Measurements from ENCODE around the gene LRRC26. TPM values are rescaled to one million over a fixed set of nuclear protein-coding genes. Genes with fewer than 3 reads are reported as not detected.

Gene LRRC26
- total RNA-seq, 1 experiment from 2014 or later = 2.1 TPM

DNA sequence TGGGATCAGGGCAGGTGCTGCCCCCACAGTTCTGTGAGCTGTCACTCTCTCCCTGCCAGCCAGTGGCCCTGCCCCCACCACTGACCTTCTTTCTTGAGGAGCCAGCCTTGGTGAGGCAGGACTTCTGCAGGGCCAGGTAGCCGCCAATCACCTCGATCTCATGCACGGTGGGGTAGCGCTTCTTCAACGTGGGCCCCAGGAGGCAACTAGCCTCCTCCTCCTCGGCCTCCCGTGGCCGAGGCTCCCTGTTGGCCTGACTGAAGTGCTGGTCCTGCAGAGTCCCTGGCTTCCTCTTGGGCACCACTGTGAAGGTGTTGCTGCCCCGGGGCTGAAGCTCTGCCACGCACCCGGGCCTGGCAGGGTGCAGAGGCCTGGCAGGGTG, 29.0 kb upstream of the LRRC26 start (continued):
- no peak for TF ChIP-seq ZNF671 (CRISPR knock-in tag; IDR thresholded peaks at IDR 0.05)
- no peak for TF ChIP-seq SMAD3 (CRISPR knock-in tag; IDR thresholded peaks at IDR 0.05; ENCODE audit: borderline replicate concordance)

- Mint-ChIP-seq H3K27ac (no peak overlapping the region), H3K4me3 (peak overlapping the region; percentile 84), H3K4me1 (peaks cover 27% of the 10 kb centered on the region), H3K36me3 (no peaks in the 10 kb centered on the region), H3K27me3 (ENCODE audit: low read depth) (no peaks in the 10 kb centered on the region), H3K9me3 (no peaks in the 10 kb centered on the region)
- CTCF ChIA-PET = interaction anchor here (1.3 to 2.5 kb wide), 5 partner anchors 9 to 38 kb away, joined by 3 to 14 read pairs (median 10); partner anchors contain the start of genes LRRC26, RNF224 and SSNA1
- POLR2A ChIA-PET = interaction anchor here (0.6 kb wide), 1 partner anchor 120 kb away, joined by 4 read pairs; no protein-coding TSS in a partner anchor
- no peak for ATAC-seq
- DNase-seq (ENCODE audit: low spot score) = no peak
- TF ChIP-seq ZNF219 (CRISPR knock-in tag; IDR thresholded peaks at IDR 0.05; ENCODE audit: borderline replicate concordance) (no peak), MAX (CRISPR knock-in tag; IDR thresholded peaks at IDR 0.05) (no peak), GABPB1 (CRISPR knock-in tag; IDR thresholded peaks at IDR 0.05) (no peak), ZNF512 (CRISPR knock-in tag; IDR thresholded peaks at IDR 0.05; ENCODE audit: borderline replicate concordance) (no peak)
These were observed 28.4 kb upstream of the LRRC26 start for GRCh38 chr9:137198051-137198901.

GRCh38 chr9:137195525-137196220, 25.8 kb upstream of the LRRC26 start:
- POLR2A ChIA-PET = interaction anchor here (1.2 kb wide), 1 partner anchor 45 kb away, joined by 3 read pairs; no protein-coding TSS in a partner anchor
- H3K27ac Mint-ChIP-seq = peak overlapping the region; percentile 69
- no peaks in the 10 kb centered on the region for H3K27me3 Mint-ChIP-seq (ENCODE audit: low read depth)
- CTCF ChIA-PET = interaction anchor here (0.6 to 2.1 kb wide), 5 partner anchors 20 to 128 kb away, joined by 3 to 16 read pairs (median 3); no protein-coding TSS in a partner anchor
- H3K4me1 Mint-ChIP-seq = peaks cover 14% of the 10 kb centered on the region
- no peaks in the 10 kb centered on the region for H3K9me3 Mint-ChIP-seq
- TF ChIP-seq, protein P1, sequence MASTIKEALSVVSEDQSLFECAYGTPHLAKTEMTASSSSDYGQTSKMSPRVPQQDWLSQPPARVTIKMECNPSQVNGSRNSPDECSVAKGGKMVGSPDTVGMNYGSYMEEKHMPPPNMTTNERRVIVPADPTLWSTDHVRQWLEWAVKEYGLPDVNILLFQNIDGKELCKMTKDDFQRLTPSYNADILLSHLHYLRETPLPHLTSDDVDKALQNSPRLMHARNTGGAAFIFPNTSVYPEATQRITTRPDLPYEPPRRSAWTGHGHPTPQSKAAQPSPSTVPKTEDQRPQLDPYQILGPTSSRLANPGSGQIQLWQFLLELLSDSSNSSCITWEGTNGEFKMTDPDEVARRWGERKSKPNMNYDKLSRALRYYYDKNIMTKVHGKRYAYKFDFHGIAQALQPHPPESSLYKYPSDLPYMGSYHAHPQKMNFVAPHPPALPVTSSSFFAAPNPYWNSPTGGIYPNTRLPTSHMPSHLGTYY (CRISPR knock-in tag; IDR thresholded peaks at IDR 0.05) = no peak
- TF ChIP-seq NR3C1 (CRISPR knock-in tag; conservative IDR thresholded peaks at IDR 0.05; ENCODE audit: low read depth) (no peak), RELA (CRISPR knock-in tag; IDR thresholded peaks at IDR 0.05; ENCODE audit: borderline replicate concordance) (no peak), ZNF425 (CRISPR knock-in tag; conservative IDR thresholded peaks at IDR 0.05) (no peak), IRF1 (CRISPR knock-in tag; IDR thresholded peaks at IDR 0.05) (no peak), TEAD1 (CRISPR knock-in tag; IDR thresholded peaks at IDR 0.05) (no peak), SOX15 (CRISPR knock-in tag; IDR thresholded peaks at IDR 0.05) (no peak)
- TF ChIP-seq, protein P2, sequence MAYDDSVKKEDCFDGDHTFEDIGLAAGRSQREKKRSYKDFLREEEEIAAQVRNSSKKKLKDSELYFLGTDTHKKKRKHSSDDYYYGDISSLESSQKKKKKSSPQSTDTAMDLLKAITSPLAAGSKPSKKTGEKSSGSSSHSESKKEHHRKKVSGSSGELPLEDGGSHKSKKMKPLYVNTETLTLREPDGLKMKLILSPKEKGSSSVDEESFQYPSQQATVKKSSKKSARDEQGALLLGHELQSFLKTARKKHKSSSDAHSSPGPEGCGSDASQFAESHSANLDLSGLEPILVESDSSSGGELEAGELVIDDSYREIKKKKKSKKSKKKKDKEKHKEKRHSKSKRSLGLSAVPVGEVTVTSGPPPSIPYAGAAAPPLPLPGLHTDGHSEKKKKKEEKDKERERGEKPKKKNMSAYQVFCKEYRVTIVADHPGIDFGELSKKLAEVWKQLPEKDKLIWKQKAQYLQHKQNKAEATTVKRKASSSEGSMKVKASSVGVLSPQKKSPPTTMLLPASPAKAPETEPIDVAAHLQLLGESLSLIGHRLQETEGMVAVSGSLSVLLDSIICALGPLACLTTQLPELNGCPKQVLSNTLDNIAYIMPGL (CRISPR knock-in tag; IDR thresholded peaks at IDR 0.05) = no peak
- TF ChIP-seq, protein P3, sequence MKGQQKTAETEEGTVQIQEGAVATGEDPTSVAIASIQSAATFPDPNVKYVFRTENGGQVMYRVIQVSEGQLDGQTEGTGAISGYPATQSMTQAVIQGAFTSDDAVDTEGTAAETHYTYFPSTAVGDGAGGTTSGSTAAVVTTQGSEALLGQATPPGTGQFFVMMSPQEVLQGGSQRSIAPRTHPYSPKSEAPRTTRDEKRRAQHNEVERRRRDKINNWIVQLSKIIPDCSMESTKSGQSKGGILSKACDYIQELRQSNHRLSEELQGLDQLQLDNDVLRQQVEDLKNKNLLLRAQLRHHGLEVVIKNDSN (CRISPR knock-in tag; IDR thresholded peaks at IDR 0.05) = no peak
- TF ChIP-seq, protein P4, sequence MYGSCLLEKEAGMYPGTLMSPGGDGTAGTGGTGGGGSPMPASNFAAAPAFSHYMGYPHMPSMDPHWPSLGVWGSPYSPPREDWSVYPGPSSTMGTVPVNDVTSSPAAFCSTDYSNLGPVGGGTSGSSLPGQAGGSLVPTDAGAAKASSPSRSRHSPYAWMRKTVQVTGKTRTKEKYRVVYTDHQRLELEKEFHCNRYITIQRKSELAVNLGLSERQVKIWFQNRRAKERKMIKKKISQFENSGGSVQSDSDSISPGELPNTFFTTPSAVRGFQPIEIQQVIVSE (CRISPR knock-in tag; IDR thresholded peaks at IDR 0.05; ENCODE audit: borderline replicate concordance) = no peak
- no peaks in the 10 kb centered on the region; the same call in 1 of the 2 replicates for H3K36me3 Mint-ChIP-seq
- ATAC-seq (no peak), DNase-seq (ENCODE audit: low spot score) (no peak)
- no peak overlapping the region for H3K4me3 Mint-ChIP-seq
